ENCODE data around the gene GPRIN1.
"Not testable (repeated sequence)": the region's sequence is repeated elsewhere in the genome, so short reads cannot be mapped to it uniquely, and the experiment has no call there.

The GPRIN1 gene

GRCh38 chr5:176574297-176574591 lies 35.7 kb downstream of the GPRIN1 start:
- DNase-seq (ENCODE audit: low read depth in 2 of 2): no peak

GRCh38 chr5:176573564-176574296 lies 36.2 kb downstream of the GPRIN1 start:
- DNase-seq (ENCODE audit: low read depth in 2 of 2): no peak

- no peak for DNase-seq (ENCODE audit: low read depth in 2 of 2)
Measured at GRCh38 chr5:176570044-176570443, 39.9 kb downstream of the GPRIN1 start.

- DNase-seq (ENCODE audit: low read depth in 2 of 2): no peak
Measured at GRCh38 chr5:176568657-176569056, 41.3 kb downstream of the GPRIN1 start.

GRCh38 chr5:176565760-176566288 lies 44.1 kb downstream of the GPRIN1 start:
- DNase-seq (ENCODE audit: low read depth in 2 of 2): no peak

- no peak for DNase-seq (ENCODE audit: low read depth in 2 of 2)
Measured at GRCh38 chr5:176564002-176564401, 46.0 kb downstream of the GPRIN1 start.

GRCh38 chr5:176562189-176562588 lies 47.8 kb downstream of the GPRIN1 start:
- no peak for DNase-seq (ENCODE audit: low read depth in 2 of 2)

- DNase-seq (ENCODE audit: low read depth in 2 of 2): no peak
Measured at GRCh38 chr5:176561259-176561658, 48.7 kb downstream of the GPRIN1 start.

- DNase-seq (ENCODE audit: low read depth in 2 of 2): no peak
Measured at GRCh38 chr5:176560364-176560763, 49.6 kb downstream of the GPRIN1 start.

- no peak for DNase-seq (ENCODE audit: low read depth in 2 of 2)
Measured at GRCh38 chr5:176559683-176560082, 50.3 kb downstream of the GPRIN1 start.

- no peak for DNase-seq (ENCODE audit: low read depth in 2 of 2)
Measured at GRCh38 chr5:176557846-176558245, 52.1 kb downstream of the GPRIN1 start.

GRCh38 chr5:176553260-176554085 lies 56.5 kb downstream of the GPRIN1 start:
- no peak for DNase-seq (ENCODE audit: low read depth in 2 of 2)

- no peak for DNase-seq (ENCODE audit: low read depth in 2 of 2)
Measured at GRCh38 chr5:176552332-176552869, 57.6 kb downstream of the GPRIN1 start.

GRCh38 chr5:176550937-176551336 lies 59.0 kb downstream of the GPRIN1 start:
- DNase-seq (ENCODE audit: low read depth in 2 of 2): not testable (repeated sequence)

GRCh38 chr5:176550275-176550831 lies 59.6 kb downstream of the GPRIN1 start:
- no peak for DNase-seq (ENCODE audit: low read depth in 2 of 2)

GRCh38 chr5:176549871-176550270 lies 60.1 kb downstream of the GPRIN1 start:
- no peak for DNase-seq (ENCODE audit: low read depth in 2 of 2)

- DNase-seq (ENCODE audit: low read depth in 2 of 2): no peak
Measured at GRCh38 chr5:176548967-176549444, 61.0 kb downstream of the GPRIN1 start, which contains the start of gene CDHR2. Gene CDHR2, plus strand, starts transcription at chr5:176549342. Its CDS starts 16,011 bp downstream, at chr5:176565353.

GRCh38 chr5:176547802-176548201 lies 62.2 kb downstream of the GPRIN1 start:
- no peak for DNase-seq (ENCODE audit: low read depth in 2 of 2)
